ENCODE measurements around the gene GNAS.
A peak's percentile ranks its signal among the peaks of the same experiment; 100 is the strongest.
"Not testable (repeated sequence)": the region's sequence is repeated elsewhere in the genome, so short reads cannot be mapped to it uniquely, and the experiment has no call there.

GNAS gene

DNA sequence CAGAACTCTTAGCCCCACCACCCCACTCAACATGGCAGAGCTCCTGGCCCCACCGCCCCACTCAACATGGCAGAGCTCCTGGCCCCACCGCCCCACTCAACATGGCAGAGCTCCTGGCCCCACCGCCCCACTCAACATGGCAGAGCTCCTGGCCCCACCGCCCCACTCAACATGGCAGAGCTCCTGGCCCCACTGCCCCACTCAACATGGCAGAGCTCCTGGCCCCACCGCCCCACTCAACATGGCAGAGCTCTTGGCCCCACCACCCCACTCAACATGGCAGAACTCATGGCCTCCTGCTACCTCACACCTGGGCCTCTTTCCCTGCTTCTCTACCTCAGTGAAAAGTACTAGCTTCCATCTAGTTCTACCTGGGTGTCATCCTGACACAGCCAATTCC, 23.7 kb upstream of the GNAS start:
- not testable (repeated sequence) for DNase-seq (ENCODE audit: low spot score)

DNA sequence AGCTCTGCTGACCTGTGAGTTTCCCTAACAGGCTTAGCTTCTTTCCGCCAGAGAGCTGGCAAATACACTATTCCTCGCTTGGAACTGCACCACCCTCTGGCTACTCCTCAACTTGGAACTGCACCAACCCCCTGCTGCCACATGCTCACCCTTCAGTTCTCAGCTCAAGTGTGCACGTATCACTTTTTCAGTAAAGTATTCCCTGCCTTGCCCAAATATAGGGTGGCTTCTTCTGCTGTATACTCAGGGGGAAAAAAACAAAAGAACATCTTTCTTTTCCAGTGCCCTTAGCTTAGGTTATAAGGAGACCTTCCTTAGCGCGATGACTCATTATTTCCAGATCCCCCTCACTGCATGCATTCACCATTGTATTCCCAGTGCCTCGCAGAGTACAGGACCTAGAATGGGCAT, 23.0 kb upstream of the GNAS start:
- no peak for DNase-seq (ENCODE audit: low spot score)

- no peak for DNase-seq (ENCODE audit: low spot score)
These were observed 20.1 kb upstream of the GNAS start for GRCh38 chr20:58832457-58832856.

- no peak for DNase-seq (ENCODE audit: low spot score)
These were observed 18.6 kb upstream of the GNAS start for GRCh38 chr20:58833921-58834320.

DNA sequence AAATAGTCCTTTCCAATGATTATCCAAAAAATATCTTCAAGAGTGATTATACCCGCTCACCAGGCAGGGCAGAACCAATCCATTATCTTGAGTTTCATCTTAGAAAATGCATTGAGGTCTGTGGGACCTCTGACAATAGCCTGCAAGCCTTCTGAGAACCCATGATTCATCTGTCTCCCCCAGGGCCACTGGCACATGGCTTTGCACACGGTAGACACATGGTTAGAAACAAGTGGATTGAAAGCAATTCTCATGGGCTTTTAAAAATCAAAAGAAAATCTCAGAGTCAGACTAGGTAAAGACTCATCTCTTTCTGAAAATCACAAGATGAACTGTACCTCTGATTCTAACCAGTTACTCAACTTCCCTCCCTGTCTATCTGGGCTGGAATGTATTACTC, 17.3 kb upstream of the GNAS start:
- DNase-seq (ENCODE audit: low spot score), result no peak

DNA sequence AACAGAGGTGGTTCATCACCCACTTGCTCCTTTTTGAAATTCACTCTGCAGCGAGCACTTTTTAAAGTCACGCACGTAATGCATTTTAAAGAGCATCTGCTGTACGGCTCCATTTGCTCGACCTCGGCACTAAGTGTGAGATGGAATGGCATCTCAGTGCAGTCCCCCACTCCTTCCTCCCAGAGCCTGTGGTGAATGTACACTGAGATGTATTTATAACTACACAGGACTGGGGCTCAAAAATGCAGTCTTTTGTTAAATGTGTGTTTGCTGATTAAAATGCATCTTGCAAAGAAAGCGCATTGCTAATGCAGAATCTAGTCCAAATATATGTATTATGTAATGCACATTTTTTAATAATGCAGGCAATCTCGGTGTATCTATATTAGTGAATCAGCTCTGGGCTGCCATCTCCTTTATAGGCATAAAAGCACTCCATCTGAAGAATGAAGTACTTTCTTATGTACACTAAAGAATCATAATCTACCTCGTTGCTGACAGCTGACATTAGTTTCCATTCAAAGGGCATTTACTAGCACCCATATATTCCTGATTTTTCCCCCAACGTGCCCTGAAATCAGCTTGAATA, 15.8 kb upstream of the GNAS start:
- DNase-seq (ENCODE audit: low spot score), result no peak

DNA sequence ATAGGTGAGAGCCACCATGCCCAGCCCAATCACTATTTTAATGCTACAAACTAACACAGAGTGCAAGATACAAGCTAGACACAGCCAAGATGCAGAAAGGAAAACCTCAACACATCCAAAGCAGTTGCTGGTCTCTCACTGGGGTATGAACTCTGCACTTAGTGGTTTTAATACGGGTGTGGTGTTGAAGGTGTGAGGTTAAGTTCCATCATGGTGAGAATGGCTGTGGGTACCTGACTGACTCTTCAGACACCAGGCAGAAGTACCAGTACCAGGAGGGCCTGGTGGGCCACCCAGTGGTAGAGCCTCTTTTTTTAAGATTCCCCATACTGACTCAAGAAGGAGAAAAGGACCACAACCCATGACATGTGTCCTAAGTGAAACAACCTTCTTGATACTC, 14.8 kb upstream of the GNAS start:
- DNase-seq (ENCODE audit: low spot score), result no peak

DNA sequence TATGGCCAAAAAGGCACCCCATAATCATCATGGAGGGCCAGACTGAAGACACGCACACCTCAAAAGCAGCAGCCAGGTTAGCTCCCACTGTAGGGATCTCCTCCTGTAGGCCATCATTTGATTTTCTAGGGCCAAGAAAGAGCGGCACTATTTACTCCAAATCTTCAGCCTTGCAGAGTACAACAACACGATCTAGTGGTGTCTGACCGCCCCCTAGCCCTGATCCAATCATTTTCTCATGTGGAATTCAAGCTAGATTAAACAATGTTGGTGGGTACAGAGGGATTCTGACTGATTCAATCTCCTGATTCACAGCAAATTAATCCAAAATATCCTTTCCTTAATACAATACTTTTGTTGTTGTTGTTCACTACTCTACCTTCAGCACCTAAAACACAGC, 14.3 kb upstream of the GNAS start:
- no peak for DNase-seq (ENCODE audit: low spot score)

GRCh38 chr20:58839474-58839874, 13.0 kb upstream of the GNAS start:
- DNase-seq (ENCODE audit: low spot score), result peak; percentile 80

DNA sequence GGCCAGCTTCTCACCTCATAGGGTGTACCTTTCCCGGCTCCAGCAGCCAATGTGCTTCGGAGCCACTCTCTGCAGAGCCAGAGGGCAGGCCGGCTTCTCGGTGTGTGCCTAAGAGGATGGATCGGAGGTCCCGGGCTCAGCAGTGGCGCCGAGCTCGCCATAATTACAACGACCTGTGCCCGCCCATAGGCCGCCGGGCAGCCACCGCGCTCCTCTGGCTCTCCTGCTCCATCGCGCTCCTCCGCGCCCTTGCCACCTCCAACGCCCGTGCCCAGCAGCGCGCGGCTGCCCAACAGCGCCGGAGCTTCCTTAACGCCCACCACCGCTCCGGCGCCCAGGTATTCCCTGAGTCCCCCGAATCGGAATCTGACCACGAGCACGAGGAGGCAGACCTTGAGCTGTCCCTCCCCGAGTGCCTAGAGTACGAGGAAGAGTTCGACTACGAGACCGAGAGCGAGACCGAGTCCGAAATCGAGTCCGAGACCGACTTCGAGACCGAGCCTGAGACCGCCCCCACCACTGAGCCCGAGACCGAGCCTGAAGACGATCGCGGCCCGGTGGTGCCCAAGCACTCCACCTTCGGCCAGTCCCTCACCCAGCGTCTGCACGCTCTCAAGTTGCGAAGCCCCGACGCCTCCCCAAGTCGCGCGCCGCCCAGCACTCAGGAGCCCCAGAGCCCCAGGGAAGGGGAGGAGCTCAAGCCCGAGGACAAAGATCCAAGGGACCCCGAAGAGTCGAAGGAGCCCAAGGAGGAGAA, 12.3 kb upstream of the GNAS start:
- DNase-seq (ENCODE audit: low spot score), result no peak

DNA sequence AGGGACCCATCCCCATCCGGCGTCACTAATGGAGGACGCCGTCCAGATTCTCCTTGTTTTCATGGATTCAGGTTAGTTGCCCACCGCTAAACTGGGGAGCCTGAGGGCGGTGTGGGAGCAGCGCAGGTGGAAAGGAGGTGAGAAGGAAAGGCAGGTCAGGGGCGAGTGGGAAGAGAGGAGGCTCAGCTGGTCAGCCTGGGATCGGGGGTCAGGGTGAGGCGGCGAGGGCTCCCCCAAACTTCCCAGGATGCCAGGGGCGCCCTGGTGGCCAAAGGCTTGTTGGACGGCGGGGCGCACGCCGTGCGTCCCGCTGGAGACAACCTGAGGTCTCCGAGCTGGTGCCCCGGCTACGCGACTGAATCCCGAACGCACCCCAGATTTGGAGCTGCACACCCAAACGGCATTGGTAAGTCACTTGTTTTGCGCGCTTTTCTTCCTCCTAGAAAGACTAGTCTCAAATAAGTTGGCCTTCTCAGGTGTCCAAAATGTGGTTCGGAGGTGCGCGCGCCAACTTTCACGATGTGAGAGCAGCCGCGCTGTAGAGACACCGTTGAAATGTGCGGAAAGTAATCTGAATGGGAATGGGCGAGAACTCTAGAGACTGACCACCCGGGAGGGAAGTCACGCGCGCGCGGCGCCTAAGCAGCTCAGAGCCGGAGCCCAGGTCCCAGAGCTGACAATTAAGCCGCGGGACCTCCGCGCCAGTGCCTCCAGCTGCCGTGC, 11.5 kb upstream of the GNAS start:
- no peak for DNase-seq (ENCODE audit: low spot score)

DNA sequence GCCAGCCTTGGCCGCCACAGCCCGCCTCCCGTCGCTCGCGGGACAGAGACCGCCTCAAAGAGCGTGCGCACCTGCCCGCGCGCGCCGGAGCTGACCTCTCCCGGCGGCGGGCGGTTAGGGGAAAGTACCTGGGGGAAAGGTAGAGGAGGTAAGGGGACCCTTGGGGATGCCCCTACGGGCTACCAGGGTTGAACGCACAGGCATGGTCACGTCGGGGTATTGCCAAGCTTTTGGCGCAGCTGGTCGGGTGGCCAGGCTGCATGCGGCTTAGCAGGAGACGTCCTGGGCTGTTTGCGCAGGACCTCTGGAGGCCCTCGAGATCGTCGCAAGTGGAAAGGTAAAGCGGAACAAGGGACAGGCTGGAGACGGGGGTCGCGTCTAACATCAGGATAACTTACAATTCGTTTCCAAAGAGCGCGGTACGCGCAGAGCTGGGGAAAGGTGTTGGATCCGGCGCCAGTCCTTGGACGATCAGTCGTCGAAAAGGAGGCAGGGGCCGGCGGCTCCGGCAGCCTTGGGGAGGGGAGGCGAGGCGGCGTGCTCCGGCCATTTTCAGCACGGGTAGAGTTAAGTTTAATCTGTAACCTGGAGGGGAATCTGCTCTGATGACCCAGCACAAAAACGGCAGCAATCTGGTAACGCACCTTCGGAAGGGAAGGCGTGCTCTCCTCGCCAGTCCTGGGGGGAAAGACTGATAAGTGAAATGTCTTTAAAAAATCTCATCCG, 10.8 kb upstream of the GNAS start:
- no peak for DNase-seq (ENCODE audit: low spot score)

DNA sequence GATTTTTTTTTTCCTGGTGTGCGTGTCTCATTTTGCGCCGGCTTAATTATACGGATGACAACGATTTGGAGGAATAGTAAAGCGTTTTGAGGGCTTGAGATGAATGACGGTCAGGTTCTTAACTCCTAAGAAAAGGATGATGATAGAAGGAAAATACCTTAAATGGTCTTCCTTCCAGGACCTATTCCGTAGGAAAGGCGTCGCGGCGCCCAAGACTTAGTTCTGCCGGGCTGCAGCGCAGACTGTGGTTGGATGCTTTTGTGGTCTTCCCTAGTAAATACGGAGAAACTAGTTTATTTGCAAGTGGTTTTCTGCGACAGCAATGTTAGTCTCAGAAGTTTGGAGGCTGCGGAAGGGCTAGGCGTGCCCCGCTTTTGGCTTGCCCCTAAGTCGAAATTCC, 10.2 kb upstream of the GNAS start:
- DNase-seq (ENCODE audit: low spot score), result no peak

DNA sequence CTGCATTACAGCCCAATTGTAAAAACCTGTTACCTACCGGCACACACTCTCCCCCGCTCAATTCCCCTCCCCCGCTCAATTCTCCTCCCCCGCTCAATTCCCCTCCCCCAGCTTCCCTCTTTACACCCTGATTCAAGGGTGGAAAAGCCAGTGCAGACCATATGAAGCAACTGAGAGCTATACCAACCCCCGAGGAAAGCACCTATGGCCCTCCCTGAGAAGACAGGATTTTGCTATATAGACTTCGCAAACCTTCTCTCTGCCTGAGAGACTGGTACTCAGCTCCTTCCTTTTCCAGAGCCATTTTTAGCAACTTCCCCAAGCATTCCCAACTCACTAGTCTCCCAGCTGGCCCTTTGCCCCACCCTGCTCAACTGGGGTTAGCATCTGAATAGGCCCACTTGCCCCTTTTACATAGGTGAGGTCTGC, 9.4 kb upstream of the GNAS start:
- no peak for DNase-seq (ENCODE audit: low spot score)

- DNase-seq (ENCODE audit: low spot score), result no peak
These were observed 6.8 kb upstream of the GNAS start for GRCh38 chr20:58845706-58846105.

DNA sequence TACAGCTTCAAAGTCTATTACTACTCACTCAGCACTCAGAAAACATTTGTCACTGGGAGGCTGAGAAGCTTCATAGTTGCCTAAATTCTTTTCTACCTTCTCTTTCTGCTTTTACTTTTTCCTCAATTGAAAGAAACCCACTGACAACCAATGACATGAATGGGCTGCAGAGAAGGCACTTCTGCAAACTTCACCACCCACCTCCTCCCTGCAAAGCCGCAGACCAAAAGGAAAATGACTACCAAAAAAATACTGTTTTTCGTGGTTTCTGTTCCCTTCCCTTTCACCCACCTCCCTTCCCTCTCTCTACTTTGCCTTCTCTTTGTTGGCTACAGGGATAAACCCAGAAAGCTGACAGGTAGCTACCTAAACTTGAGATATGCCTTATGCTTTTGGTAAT, 5.1 kb upstream of the GNAS start:
- DNase-seq (ENCODE audit: low spot score), result no peak

DNA sequence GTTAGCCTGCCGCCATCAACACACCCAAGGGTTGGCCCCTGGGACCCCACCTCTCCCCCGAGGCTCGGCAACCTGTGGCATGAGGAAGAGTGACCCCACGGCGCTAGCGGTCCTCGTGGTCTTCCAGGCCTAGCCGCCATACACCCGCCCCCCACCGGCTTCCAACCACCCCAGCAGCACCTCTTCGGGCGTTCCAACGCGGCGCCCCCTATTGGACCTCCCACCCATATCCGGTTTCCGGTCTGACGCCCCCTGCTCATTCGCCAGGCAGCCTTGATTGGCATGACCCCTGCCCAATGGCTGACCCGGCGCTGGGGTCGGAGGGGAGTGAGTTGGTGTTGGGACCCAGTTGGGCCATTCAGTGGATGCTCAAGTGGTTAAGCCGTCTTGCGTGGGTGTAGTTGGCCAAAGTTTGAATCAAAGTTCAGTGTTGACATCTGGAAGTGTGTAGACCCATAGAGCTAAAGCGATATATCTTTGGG, 1.8 kb upstream of the GNAS start, which contains the start of gene GNAS-AS1:
TSS of gene GNAS-AS1 (minus strand) at position 210 of the 482 bp plus-strand sequence.
- DNase-seq (ENCODE audit: low spot score), result peak; percentile 94

- no peak for DNase-seq (ENCODE audit: low spot score)
These were observed 1.1 kb upstream of the GNAS start for GRCh38 chr20:58851221-58851968.

DNA sequence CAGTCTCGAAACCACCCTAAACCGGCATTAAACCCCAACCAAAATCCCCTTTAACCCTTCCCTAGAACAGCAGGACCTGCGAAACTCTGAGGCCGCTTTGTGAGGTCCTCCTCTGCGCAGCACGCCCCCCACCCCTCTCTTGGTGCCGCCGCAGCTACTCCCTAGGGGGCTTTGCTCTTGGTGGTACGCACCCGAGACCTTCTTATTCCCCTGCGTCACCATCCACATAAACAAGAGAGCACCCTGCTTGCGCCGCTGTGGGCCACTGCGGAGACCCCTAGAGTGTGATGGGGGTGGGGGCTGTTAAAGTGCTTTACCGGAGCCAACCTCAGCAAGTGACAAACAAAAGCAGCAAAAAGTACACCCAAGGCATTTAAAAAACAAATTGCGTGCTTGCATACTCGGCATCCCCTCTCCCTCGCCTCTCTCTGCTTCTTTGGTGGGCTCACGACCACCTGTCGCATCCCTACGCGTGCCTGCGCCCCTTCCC, 502 bp upstream of the GNAS start:
- DNase-seq (ENCODE audit: low spot score), result no peak

DNA sequence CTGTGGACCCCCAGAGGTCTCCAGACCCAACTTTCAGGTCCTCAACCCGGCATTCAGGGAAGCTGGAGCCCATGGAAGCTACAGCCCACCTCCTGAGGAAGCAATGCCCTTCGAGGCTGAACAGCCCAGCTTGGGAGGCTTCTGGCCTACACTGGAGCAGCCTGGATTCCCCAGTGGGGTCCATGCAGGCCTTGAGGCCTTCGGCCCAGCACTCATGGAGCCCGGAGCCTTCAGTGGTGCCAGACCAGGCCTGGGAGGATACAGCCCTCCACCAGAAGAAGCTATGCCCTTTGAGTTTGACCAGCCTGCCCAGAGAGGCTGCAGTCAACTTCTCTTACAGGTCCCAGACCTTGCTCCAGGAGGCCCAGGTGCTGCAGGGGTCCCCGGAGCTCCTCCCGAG, 950 bp downstream of the GNAS start:
- no peak for DNase-seq (ENCODE audit: low spot score)

- DNase-seq (ENCODE audit: low spot score), result no peak
These were observed 1.6 kb downstream of the GNAS start for GRCh38 chr20:58853976-58854637.
